ENCODE results near the gene LRP11.
"Not testable (repeated sequence)": the region's sequence is repeated elsewhere in the genome, so short reads cannot be mapped to it uniquely, and the experiment has no call there.

LRP11 gene

GRCh38 chr6:149857541-149857940 lies 6.6 kb downstream of the LRP11 start:
- Histone ChIP-seq H3K27me3 (ENCODE audit: control insufficient read depth, insufficient read depth, low read length) (peaks cover 7% of the 10 kb centered on the region), H3K4me1 (ENCODE audit: control insufficient read depth, insufficient read depth, low read length) (peaks cover 26% of the 10 kb centered on the region), H3K4me3 (ENCODE audit: low read depth, low read length) (no peak overlapping the region), H3K9ac (ENCODE audit: low read depth, low read length) (no peak overlapping the region), H3K36me3 (ENCODE audit: control insufficient read depth, insufficient read depth, low read length) (no peaks in the 10 kb centered on the region), H3K27ac (ENCODE audit: low read depth, low read length) (no peak overlapping the region), H3K9me3 (ENCODE audit: control insufficient read depth, insufficient read depth, low read length) (no peaks in the 10 kb centered on the region)

- H3K9ac ChIP-seq (ENCODE audit: low read depth, low read length): no peak overlapping the region
- H3K9me3 ChIP-seq (ENCODE audit: control insufficient read depth, insufficient read depth, low read length): no peaks in the 10 kb centered on the region
- no peak overlapping the region for H3K27ac ChIP-seq (ENCODE audit: low read depth, low read length)
- H3K36me3 ChIP-seq (ENCODE audit: control insufficient read depth, insufficient read depth, low read length): no peaks in the 10 kb centered on the region
- H3K27me3 ChIP-seq (ENCODE audit: control insufficient read depth, insufficient read depth, low read length): no peaks in the 10 kb centered on the region
- H3K4me3 ChIP-seq (ENCODE audit: low read depth, low read length): no peak overlapping the region
- H3K4me1 ChIP-seq (ENCODE audit: control insufficient read depth, insufficient read depth, low read length): peaks cover 26% of the 10 kb centered on the region
These were observed 7.7 kb downstream of the LRP11 start for GRCh38 chr6:149856256-149856994.

GRCh38 chr6:149855741-149856140 lies 8.4 kb downstream of the LRP11 start:
- Histone ChIP-seq H3K27ac (ENCODE audit: low read depth, low read length) (no peak overlapping the region), H3K9me3 (ENCODE audit: control insufficient read depth, insufficient read depth, low read length) (no peaks in the 10 kb centered on the region), H3K9ac (ENCODE audit: low read depth, low read length) (no peak overlapping the region), H3K27me3 (ENCODE audit: control insufficient read depth, insufficient read depth, low read length) (no peaks in the 10 kb centered on the region), H3K4me3 (ENCODE audit: low read depth, low read length) (no peak overlapping the region), H3K36me3 (ENCODE audit: control insufficient read depth, insufficient read depth, low read length) (no peaks in the 10 kb centered on the region), H3K4me1 (ENCODE audit: control insufficient read depth, insufficient read depth, low read length) (peaks cover 21% of the 10 kb centered on the region)

- no peak overlapping the region for H3K9ac ChIP-seq (ENCODE audit: low read depth, low read length)
- H3K4me1 ChIP-seq (ENCODE audit: control insufficient read depth, insufficient read depth, low read length): peaks cover 16% of the 10 kb centered on the region
These were observed 9.0 kb downstream of the LRP11 start for GRCh38 chr6:149855040-149855654.

GRCh38 chr6:149854532-149854931 lies 9.6 kb downstream of the LRP11 start:
- Histone ChIP-seq H3K36me3 (ENCODE audit: control insufficient read depth, insufficient read depth, low read length) (no peaks in the 10 kb centered on the region), H3K4me3 (ENCODE audit: low read depth, low read length) (no peak overlapping the region), H3K9me3 (ENCODE audit: control insufficient read depth, insufficient read depth, low read length) (no peaks in the 10 kb centered on the region), H3K4me1 (ENCODE audit: control insufficient read depth, insufficient read depth, low read length) (peaks cover 16% of the 10 kb centered on the region), H3K9ac (ENCODE audit: low read depth, low read length) (no peak overlapping the region), H3K27me3 (ENCODE audit: control insufficient read depth, insufficient read depth, low read length) (no peaks in the 10 kb centered on the region), H3K27ac (ENCODE audit: low read depth, low read length) (peak overlapping the region; percentile 29)

More at GRCh38 chr6:149855040-149855654, 9.0 kb downstream of the LRP11 start:
- no peaks in the 10 kb centered on the region for H3K27me3 ChIP-seq (ENCODE audit: control insufficient read depth, insufficient read depth, low read length)
- peak overlapping the region; percentile 29 for H3K27ac ChIP-seq (ENCODE audit: low read depth, low read length)
- H3K4me3 ChIP-seq (ENCODE audit: low read depth, low read length): no peak overlapping the region
- no peaks in the 10 kb centered on the region for H3K36me3 ChIP-seq (ENCODE audit: control insufficient read depth, insufficient read depth, low read length)
- no peaks in the 10 kb centered on the region for H3K9me3 ChIP-seq (ENCODE audit: control insufficient read depth, insufficient read depth, low read length)

GRCh38 chr6:149854017-149854416 lies 10.1 kb downstream of the LRP11 start:
- not testable (repeated sequence) for H3K36me3 ChIP-seq (ENCODE audit: control insufficient read depth, insufficient read depth, low read length); H3K27ac ChIP-seq (ENCODE audit: low read depth, low read length); H3K9me3 ChIP-seq (ENCODE audit: control insufficient read depth, insufficient read depth, low read length); H3K4me3 ChIP-seq (ENCODE audit: low read depth, low read length); H3K27me3 ChIP-seq (ENCODE audit: control insufficient read depth, insufficient read depth, low read length); H3K9ac ChIP-seq (ENCODE audit: low read depth, low read length)
- H3K4me1 ChIP-seq (ENCODE audit: control insufficient read depth, insufficient read depth, low read length): peaks cover 16% of the 10 kb centered on the region

GRCh38 chr6:149852881-149853280 lies 11.3 kb downstream of the LRP11 start:
- Histone ChIP-seq H3K9me3 (ENCODE audit: control insufficient read depth, insufficient read depth, low read length) (no peaks in the 10 kb centered on the region), H3K27ac (ENCODE audit: low read depth, low read length) (no peak overlapping the region), H3K27me3 (ENCODE audit: control insufficient read depth, insufficient read depth, low read length) (no peaks in the 10 kb centered on the region), H3K4me3 (ENCODE audit: low read depth, low read length) (no peak overlapping the region), H3K9ac (ENCODE audit: low read depth, low read length) (no peak overlapping the region), H3K4me1 (ENCODE audit: control insufficient read depth, insufficient read depth, low read length) (peaks cover 16% of the 10 kb centered on the region), H3K36me3 (ENCODE audit: control insufficient read depth, insufficient read depth, low read length) (no peaks in the 10 kb centered on the region)

- Histone ChIP-seq H3K9ac (ENCODE audit: low read depth, low read length) (no peak overlapping the region), H3K4me1 (ENCODE audit: control insufficient read depth, insufficient read depth, low read length) (peaks cover 16% of the 10 kb centered on the region), H3K4me3 (ENCODE audit: low read depth, low read length) (no peak overlapping the region), H3K36me3 (ENCODE audit: control insufficient read depth, insufficient read depth, low read length) (no peaks in the 10 kb centered on the region), H3K27me3 (ENCODE audit: control insufficient read depth, insufficient read depth, low read length) (no peaks in the 10 kb centered on the region), H3K9me3 (ENCODE audit: control insufficient read depth, insufficient read depth, low read length) (no peaks in the 10 kb centered on the region), H3K27ac (ENCODE audit: low read depth, low read length) (no peak overlapping the region)
These were observed 12.0 kb downstream of the LRP11 start for GRCh38 chr6:149852180-149852579.

GRCh38 chr6:149851461-149852110 lies 12.6 kb downstream of the LRP11 start:
- Histone ChIP-seq H3K27ac (ENCODE audit: low read depth, low read length) (no peak overlapping the region), H3K4me3 (ENCODE audit: low read depth, low read length) (no peak overlapping the region), H3K9ac (ENCODE audit: low read depth, low read length) (no peak overlapping the region), H3K36me3 (ENCODE audit: control insufficient read depth, insufficient read depth, low read length) (no peaks in the 10 kb centered on the region), H3K27me3 (ENCODE audit: control insufficient read depth, insufficient read depth, low read length) (no peaks in the 10 kb centered on the region), H3K4me1 (ENCODE audit: control insufficient read depth, insufficient read depth, low read length) (peaks cover 16% of the 10 kb centered on the region), H3K9me3 (ENCODE audit: control insufficient read depth, insufficient read depth, low read length) (no peaks in the 10 kb centered on the region)

GRCh38 chr6:149848343-149848742 lies 15.8 kb downstream of the LRP11 start:
- H3K36me3 ChIP-seq (ENCODE audit: control insufficient read depth, insufficient read depth, low read length); H3K27ac ChIP-seq (ENCODE audit: low read depth, low read length); H3K4me3 ChIP-seq (ENCODE audit: low read depth, low read length); H3K27me3 ChIP-seq (ENCODE audit: control insufficient read depth, insufficient read depth, low read length); H3K4me1 ChIP-seq (ENCODE audit: control insufficient read depth, insufficient read depth, low read length); H3K9ac ChIP-seq (ENCODE audit: low read depth, low read length); H3K9me3 ChIP-seq (ENCODE audit: control insufficient read depth, insufficient read depth, low read length): not testable (repeated sequence)

- H3K36me3 ChIP-seq (ENCODE audit: control insufficient read depth, insufficient read depth, low read length): no peaks in the 10 kb centered on the region
- H3K9ac ChIP-seq (ENCODE audit: low read depth, low read length): no peak overlapping the region
- no peaks in the 10 kb centered on the region for H3K9me3 ChIP-seq (ENCODE audit: control insufficient read depth, insufficient read depth, low read length)
- no peaks in the 10 kb centered on the region for H3K4me1 ChIP-seq (ENCODE audit: control insufficient read depth, insufficient read depth, low read length)
- no peaks in the 10 kb centered on the region for H3K27me3 ChIP-seq (ENCODE audit: control insufficient read depth, insufficient read depth, low read length)
- no peak overlapping the region for H3K4me3 ChIP-seq (ENCODE audit: low read depth, low read length)
- H3K27ac ChIP-seq (ENCODE audit: low read depth, low read length): no peak overlapping the region
These were observed 16.3 kb downstream of the LRP11 start for GRCh38 chr6:149847939-149848267.

Measured in HUES48 (cell line).